Neural progenitor cell (in vitro differentiated cells): ENCODE measurements around the gene PPP2R2D. TPM values are rescaled to one million over a fixed set of nuclear protein-coding genes. Genes with fewer than 3 reads are reported as not detected.
A peak's percentile ranks its signal among the peaks of the same experiment; 100 is the strongest.
"Not testable (repeated sequence)": the region's sequence is repeated elsewhere in the genome, so short reads cannot be mapped to it uniquely, and the experiment has no call there.

Experiments
- DNase-seq: peaks from one replicate; pipeline ENCODE4 v3.0.0-alpha.2; 2016; ENCODE audit warnings: low spot score
- H2AFZ ChIP-seq: fragments of 200-600 bp; sonication (generic); replicated peaks from 2 replicates; pipeline ENCODE4 v1.6.1; 2016; ENCODE audit warnings: antibody characterized with exemption
- H3F3A ChIP-seq: fragments of 200-600 bp; sonication (generic); 2 replicates; pipeline ENCODE4 v1.6.1; 2016; ENCODE audit warnings: antibody characterized with exemption, low read depth
- H3K27ac ChIP-seq: fragments of 200-600 bp; sonication (generic); 2 replicates; pipeline ENCODE4 v1.5.1; 2016; ENCODE audit warnings: mild to moderate bottlenecking
- H3K27me3 ChIP-seq: fragments of 200-600 bp; sonication (generic); 2 replicates; pipeline ENCODE4 v1.6.1; 2016; ENCODE audit warnings: mild to moderate bottlenecking, moderate library complexity
- H3K36me3 ChIP-seq: fragments of 200-600 bp; sonication (generic); 2 replicates; pipeline ENCODE4 v1.5.1; 2016
- H3K4me1 ChIP-seq: fragments of 200-600 bp; sonication (generic); 2 replicates; pipeline ENCODE4 v1.6.1; 2016; ENCODE audit warnings: mixed run types
- H3K4me2 ChIP-seq: fragments of 200-600 bp; sonication (generic); 2 replicates; pipeline ENCODE4 v1.6.1; 2016
- H3K4me3 ChIP-seq: fragments of 200-600 bp; sonication (generic); 2 replicates; pipeline ENCODE4 v1.5.1; 2016
- H3K79me2 ChIP-seq: fragments of 200-600 bp; sonication (generic); 2 replicates; pipeline ENCODE4 v1.6.1; 2016; ENCODE audit warnings: low read depth
- H3K9ac ChIP-seq: fragments of 200-600 bp; sonication (generic); 2 replicates; pipeline ENCODE4 v1.6.1; 2016
- H3K9me3 ChIP-seq: fragments of 200-600 bp; sonication (generic); 2 replicates; pipeline ENCODE4 v1.5.1; 2016; ENCODE audit warnings: low read depth
- H4K20me1 ChIP-seq: fragments of 200-600 bp; sonication (generic); 2 replicates; pipeline ENCODE4 v1.6.1; 2016; ENCODE audit warnings: low read depth
- H3K27ac Mint-ChIP-seq: 3 replicates; pipeline ENCODE4 v1.8.0; 2021; ENCODE audit warnings: mixed read lengths
- H3K27me3 Mint-ChIP-seq: 2 replicates; pipeline ENCODE4 v1.8.0; 2022; ENCODE audit warnings: low read depth, mild to moderate bottlenecking, inconsistent platforms, moderate library complexity, mixed read lengths; ENCODE audit not compliant: insufficient read depth
- H3K36me3 Mint-ChIP-seq: 3 replicates; pipeline ENCODE4 v1.8.0; 2021; ENCODE audit warnings: mixed read lengths
- H3K4me1 Mint-ChIP-seq: 3 replicates; pipeline ENCODE4 v1.8.0; 2021; ENCODE audit warnings: mixed read lengths
- H3K4me3 Mint-ChIP-seq: 3 replicates; pipeline ENCODE4 v1.8.0; 2021; ENCODE audit warnings: mild to moderate bottlenecking, moderate library complexity, mixed read lengths
- H3K9me3 Mint-ChIP-seq: 3 replicates; pipeline ENCODE4 v1.8.0; 2020; ENCODE audit warnings: mixed read lengths
- CTCF ChIP-seq: fragments of 200-600 bp; sonication (generic); IDR thresholded peaks from 2 replicates; pipeline ENCODE4 v1.5.1; 2017; ENCODE audit warnings: antibody characterized with exemption, mild to moderate bottlenecking
- EZH2 ChIP-seq: fragments of 200-600 bp; sonication (generic); IDR thresholded peaks from 2 replicates; pipeline ENCODE4 v1.6.1; 2017; ENCODE audit warnings: antibody characterized with exemption, mild to moderate bottlenecking, moderate library complexity
- EZH2phosphoT487 ChIP-seq: fragments of 200-600 bp; sonication (generic); IDR thresholded peaks from 2 replicates; pipeline ENCODE4 v1.6.1; 2017; ENCODE audit warnings: antibody characterized with exemption
- total RNA-seq: library from RNA; depleted of rRNA; stranded (reverse); fragments of >200 nt; gene quantifications from 2 replicates; pipeline ENCODE4 v1.2.3, GENCODE V29; 2015; ENCODE audit warnings: low replicate concordance

PPP2R2D gene
- total RNA-seq, 1 donor from 2014 or later, result 28.1 TPM

DNA sequence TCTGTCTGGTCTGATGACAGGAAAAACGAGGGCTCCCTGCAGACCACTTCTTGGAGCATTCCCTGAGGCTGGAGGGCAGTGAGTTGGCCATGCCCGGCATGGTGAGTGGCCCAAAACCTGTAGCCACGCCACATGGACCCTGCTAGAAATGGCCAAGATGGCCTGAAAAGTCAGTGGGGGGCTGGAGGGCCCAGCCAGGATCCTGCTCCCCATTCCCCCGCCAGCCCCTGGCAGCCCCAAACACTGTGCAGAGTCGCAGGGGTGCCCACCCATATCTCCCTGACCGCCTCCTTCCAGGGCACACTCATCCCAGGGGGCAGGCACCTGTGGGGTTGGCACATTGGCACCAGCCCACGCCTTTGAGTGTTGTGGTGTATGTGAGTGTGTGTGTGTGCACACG lies 18.7 kb upstream of the PPP2R2D start:
- peaks cover 6% of the 10 kb centered on the region for H3K4me1 Mint-ChIP-seq
- Histone ChIP-seq H3K9ac (no peak overlapping the region), H2AFZ (no peak overlapping the region), H3K27me3 (no peaks in the 10 kb centered on the region), H3K4me3 (no peak overlapping the region), H3K4me1 (no peaks in the 10 kb centered on the region), H3K36me3 (no peaks in the 10 kb centered on the region), H4K20me1 (no peaks in the 10 kb centered on the region), H3F3A (peaks cover 5% of the 10 kb centered on the region), H3K4me2 (no peak overlapping the region), H3K9me3 (no peaks in the 10 kb centered on the region), H3K27ac (no peak overlapping the region), H3K79me2 (no peaks in the 10 kb centered on the region)
- H3K27me3 Mint-ChIP-seq, result peaks cover 16% of the 10 kb centered on the region
- H3K4me3 Mint-ChIP-seq, result no peak overlapping the region
- DNase-seq, result no peak
- no peak for TF ChIP-seq CTCF
- TF ChIP-seq EZH2, result no peak
- no peak for TF ChIP-seq EZH2phosphoT487
- H3K9me3 Mint-ChIP-seq, result peaks cover 24% of the 10 kb centered on the region
- H3K27ac Mint-ChIP-seq, result no peak overlapping the region
- peaks cover 2% of the 10 kb centered on the region for H3K36me3 Mint-ChIP-seq

- no peaks in the 10 kb centered on the region for H4K20me1 ChIP-seq
- Mint-ChIP-seq H3K27me3 (peaks cover 16% of the 10 kb centered on the region), H3K27ac (no peak overlapping the region), H3K9me3 (peaks cover 24% of the 10 kb centered on the region), H3K4me3 (no peak overlapping the region), H3K36me3 (peaks cover 2% of the 10 kb centered on the region), H3K4me1 (peaks cover 6% of the 10 kb centered on the region)
- peaks cover 5% of the 10 kb centered on the region for H3F3A ChIP-seq
- no peak overlapping the region for H2AFZ ChIP-seq
- no peak overlapping the region for H3K9ac ChIP-seq
- no peaks in the 10 kb centered on the region for H3K36me3 ChIP-seq
- DNase-seq, result no peak
- no peaks in the 10 kb centered on the region for H3K9me3 ChIP-seq
- no peak for TF ChIP-seq EZH2phosphoT487
- no peak for TF ChIP-seq EZH2
- no peak for TF ChIP-seq CTCF
- no peak overlapping the region for H3K4me3 ChIP-seq
- H3K4me2 ChIP-seq, result no peak overlapping the region
- H3K79me2 ChIP-seq, result no peaks in the 10 kb centered on the region
- no peaks in the 10 kb centered on the region for H3K4me1 ChIP-seq
- no peak overlapping the region for H3K27ac ChIP-seq
- no peaks in the 10 kb centered on the region for H3K27me3 ChIP-seq
These were observed 18.0 kb upstream of the PPP2R2D start for GRCh38 chr10:131882590-131883451.

- not testable (repeated sequence) for H3K36me3 Mint-ChIP-seq, H3K27me3 ChIP-seq, H3K4me1 ChIP-seq, H3K4me3 ChIP-seq, H2AFZ ChIP-seq, H3K36me3 ChIP-seq, H3K79me2 ChIP-seq, H3K4me2 ChIP-seq, H3K9ac ChIP-seq, H3F3A ChIP-seq, H3K27ac ChIP-seq, H3K4me1 Mint-ChIP-seq, H3K27ac Mint-ChIP-seq, H4K20me1 ChIP-seq, H3K9me3 ChIP-seq
- Mint-ChIP-seq H3K27me3 (peaks cover 16% of the 10 kb centered on the region), H3K4me3 (peak overlapping the region; percentile 48), H3K9me3 (peaks cover 22% of the 10 kb centered on the region)
- peak; percentile 28 for DNase-seq
These were observed 17.0 kb upstream of the PPP2R2D start for GRCh38 chr10:131883621-131884393.
